CD4-positive, alpha-beta T cell treated with Interleukin-17A for 4 hours (primary cell): Measurements from ENCODE around the gene PLA2G4C.
"Not testable (repeated sequence)": the region's sequence is repeated elsewhere in the genome, so short reads cannot be mapped to it uniquely, and the experiment has no call there.

Source experiments
- DNase-seq: peaks from one replicate; pipeline ENCODE4 v3.0.0-alpha.2; 2020; ENCODE audit warnings: mixed read lengths

The PLA2G4C gene

GRCh38 chr19:48108997-48109782 lies 1.4 kb downstream of the PLA2G4C start:
- no peak for DNase-seq

- DNase-seq = no peak
Measured at GRCh38 chr19:48103922-48104321, 6.7 kb downstream of the PLA2G4C start.

- DNase-seq = peak; percentile 42
Measured at GRCh38 chr19:48102870-48103751, 7.5 kb downstream of the PLA2G4C start.

- no peak for DNase-seq
Measured at GRCh38 chr19:48095612-48096175, 14.9 kb downstream of the PLA2G4C start.

GRCh38 chr19:48094855-48095203 lies 15.8 kb downstream of the PLA2G4C start:
- DNase-seq = no peak

GRCh38 chr19:48094129-48094854 lies 16.3 kb downstream of the PLA2G4C start:
- no peak for DNase-seq

- not testable (repeated sequence) for DNase-seq
Measured at GRCh38 chr19:48091111-48091718, 19.4 kb downstream of the PLA2G4C start.

- DNase-seq = no peak
Measured at GRCh38 chr19:48090281-48090802, 20.3 kb downstream of the PLA2G4C start.

GRCh38 chr19:48088991-48089390 lies 21.6 kb downstream of the PLA2G4C start:
- not testable (repeated sequence) for DNase-seq

GRCh38 chr19:48085904-48086864 lies 24.4 kb downstream of the PLA2G4C start:
- DNase-seq = no peak

GRCh38 chr19:48085076-48085475 lies 25.5 kb downstream of the PLA2G4C start:
- DNase-seq = no peak

GRCh38 chr19:48081106-48081505 lies 29.5 kb downstream of the PLA2G4C start:
- no peak for DNase-seq

GRCh38 chr19:48070177-48070769 lies 40.3 kb downstream of the PLA2G4C start:
- not testable (repeated sequence) for DNase-seq

GRCh38 chr19:48069435-48069834 lies 41.2 kb downstream of the PLA2G4C start:
- no peak for DNase-seq

GRCh38 chr19:48064509-48064908 lies 46.1 kb downstream of the PLA2G4C start:
- no peak for DNase-seq

- no peak for DNase-seq
Measured at GRCh38 chr19:48061401-48062344, 48.9 kb downstream of the PLA2G4C start.

- no peak for DNase-seq
Measured at GRCh38 chr19:48060381-48060780, 50.2 kb downstream of the PLA2G4C start.

GRCh38 chr19:48059331-48059730 lies 51.3 kb downstream of the PLA2G4C start:
- no peak for DNase-seq

GRCh38 chr19:48053856-48054255 lies 56.8 kb downstream of the PLA2G4C start:
- DNase-seq = no peak
